Breast epithelium (tissue), 3 donors: Measurements from ENCODE around the gene C22orf31.

Experiments used
- POLR2AphosphoS5 ChIP-seq, 3 donors: sonication (generic); formaldehyde crosslinking; IDR thresholded peaks; one replicate each; pipeline ENCODE4 v1.6.1; 2017; ENCODE audit warnings: antibody characterized with exemption in 3 of 3
- TF ChIP-seq, protein P1 (sequence below), 3 donors: fragments of 450-650 bp; IDR thresholded peaks; one replicate each; pipeline ENCODE4 v1.5.1; 2016 to 2017; ENCODE audit warnings: antibody characterized with exemption in 3 of 3, mild to moderate bottlenecking in 3 of 3, moderate library complexity in 3 of 3

DNA sequence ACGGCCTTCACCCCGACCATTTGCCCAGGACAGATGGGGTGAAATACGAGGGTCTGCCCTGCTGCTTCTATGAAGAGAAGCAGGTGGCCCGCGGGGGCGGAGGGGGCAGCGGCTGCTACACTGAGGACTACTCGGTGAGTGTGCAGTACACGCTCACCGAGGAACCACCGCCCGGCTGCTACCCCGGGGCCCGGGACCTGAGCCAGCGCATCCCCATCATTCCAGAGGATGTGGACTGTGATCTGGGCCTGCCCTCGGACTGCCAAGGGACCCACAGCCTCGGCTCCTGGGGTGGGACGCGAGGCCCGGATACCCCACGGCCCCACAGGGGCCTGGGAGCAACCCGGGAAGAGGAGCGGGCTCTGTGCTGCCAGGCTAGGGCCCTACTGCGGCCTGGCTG, 11.2 kb downstream of the C22orf31 start:
- TF ChIP-seq, protein P1, sequence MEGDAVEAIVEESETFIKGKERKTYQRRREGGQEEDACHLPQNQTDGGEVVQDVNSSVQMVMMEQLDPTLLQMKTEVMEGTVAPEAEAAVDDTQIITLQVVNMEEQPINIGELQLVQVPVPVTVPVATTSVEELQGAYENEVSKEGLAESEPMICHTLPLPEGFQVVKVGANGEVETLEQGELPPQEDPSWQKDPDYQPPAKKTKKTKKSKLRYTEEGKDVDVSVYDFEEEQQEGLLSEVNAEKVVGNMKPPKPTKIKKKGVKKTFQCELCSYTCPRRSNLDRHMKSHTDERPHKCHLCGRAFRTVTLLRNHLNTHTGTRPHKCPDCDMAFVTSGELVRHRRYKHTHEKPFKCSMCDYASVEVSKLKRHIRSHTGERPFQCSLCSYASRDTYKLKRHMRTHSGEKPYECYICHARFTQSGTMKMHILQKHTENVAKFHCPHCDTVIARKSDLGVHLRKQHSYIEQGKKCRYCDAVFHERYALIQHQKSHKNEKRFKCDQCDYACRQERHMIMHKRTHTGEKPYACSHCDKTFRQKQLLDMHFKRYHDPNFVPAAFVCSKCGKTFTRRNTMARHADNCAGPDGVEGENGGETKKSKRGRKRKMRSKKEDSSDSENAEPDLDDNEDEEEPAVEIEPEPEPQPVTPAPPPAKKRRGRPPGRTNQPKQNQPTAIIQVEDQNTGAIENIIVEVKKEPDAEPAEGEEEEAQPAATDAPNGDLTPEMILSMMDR (IDR thresholded peaks at IDR 0.05): no peak
- no peak for TF ChIP-seq POLR2AphosphoS5 (IDR thresholded peaks at IDR 0.05)
